GM12874 (cell line): ENCODE data around the gene MARCHF5.

Experiments used
- TF ChIP-seq, protein P1 (sequence below): IDR thresholded peaks from 2 replicates; pipeline ENCODE4 v1.5.1; 2011; ENCODE audit warnings: low read depth, mild to moderate bottlenecking, control low read depth, low read length, moderate library complexity; ENCODE audit not compliant: insufficient read depth

MARCHF5 gene

DNA sequence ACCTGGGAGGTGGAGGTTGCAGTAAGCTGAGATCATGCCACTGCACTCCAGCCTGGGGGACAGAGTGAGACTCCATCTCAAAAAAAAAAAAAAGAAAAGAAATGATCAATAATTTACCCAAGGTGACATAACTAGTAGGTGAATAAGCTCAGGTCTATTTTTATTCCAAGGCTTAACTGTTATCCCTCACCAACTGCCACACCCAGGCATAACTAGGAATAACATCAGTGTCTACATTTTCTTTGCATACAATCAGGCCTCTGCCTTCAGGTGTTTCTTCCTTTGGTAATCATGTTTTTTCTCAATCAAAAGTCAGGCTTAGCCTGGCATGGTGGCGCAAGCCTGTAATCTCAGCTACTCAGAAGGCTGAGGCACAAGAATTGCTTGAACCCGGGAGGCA, 26.7 kb upstream of the MARCHF5 start:
- TF ChIP-seq, protein P1, sequence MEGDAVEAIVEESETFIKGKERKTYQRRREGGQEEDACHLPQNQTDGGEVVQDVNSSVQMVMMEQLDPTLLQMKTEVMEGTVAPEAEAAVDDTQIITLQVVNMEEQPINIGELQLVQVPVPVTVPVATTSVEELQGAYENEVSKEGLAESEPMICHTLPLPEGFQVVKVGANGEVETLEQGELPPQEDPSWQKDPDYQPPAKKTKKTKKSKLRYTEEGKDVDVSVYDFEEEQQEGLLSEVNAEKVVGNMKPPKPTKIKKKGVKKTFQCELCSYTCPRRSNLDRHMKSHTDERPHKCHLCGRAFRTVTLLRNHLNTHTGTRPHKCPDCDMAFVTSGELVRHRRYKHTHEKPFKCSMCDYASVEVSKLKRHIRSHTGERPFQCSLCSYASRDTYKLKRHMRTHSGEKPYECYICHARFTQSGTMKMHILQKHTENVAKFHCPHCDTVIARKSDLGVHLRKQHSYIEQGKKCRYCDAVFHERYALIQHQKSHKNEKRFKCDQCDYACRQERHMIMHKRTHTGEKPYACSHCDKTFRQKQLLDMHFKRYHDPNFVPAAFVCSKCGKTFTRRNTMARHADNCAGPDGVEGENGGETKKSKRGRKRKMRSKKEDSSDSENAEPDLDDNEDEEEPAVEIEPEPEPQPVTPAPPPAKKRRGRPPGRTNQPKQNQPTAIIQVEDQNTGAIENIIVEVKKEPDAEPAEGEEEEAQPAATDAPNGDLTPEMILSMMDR = no peak

DNA sequence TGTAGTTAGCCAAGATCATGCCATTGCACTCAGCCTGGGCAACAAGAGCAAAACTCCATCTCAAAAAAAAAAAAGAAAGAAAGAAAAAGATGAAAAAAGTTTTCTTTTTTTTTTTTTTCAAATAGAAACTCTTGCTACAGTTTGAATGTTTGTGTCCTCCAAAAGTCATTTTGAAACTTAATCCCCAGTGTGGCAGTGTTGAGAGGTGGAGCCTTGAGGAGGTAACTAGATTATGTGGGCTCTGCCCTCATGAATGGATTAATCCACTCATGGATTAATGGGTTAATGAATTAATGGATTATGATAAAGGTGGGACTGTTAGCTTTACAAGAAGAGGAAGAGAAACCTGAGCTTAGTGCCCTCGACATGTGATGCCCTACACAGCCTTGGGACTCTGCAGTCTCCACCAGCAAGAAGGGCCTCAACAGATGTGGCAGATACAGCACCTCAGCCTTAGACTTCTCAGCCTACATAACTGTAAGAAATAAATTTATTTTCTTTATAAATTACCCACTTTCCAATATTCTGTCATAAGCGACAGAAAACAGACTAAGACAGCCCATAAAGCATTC, 25.2 kb upstream of the MARCHF5 start:
- TF ChIP-seq, protein P1 = no peak

- TF ChIP-seq, protein P1 = no peak
Measured at GRCh38 chr10:92267343-92267742, 23.6 kb upstream of the MARCHF5 start.

- TF ChIP-seq, protein P1 = no peak
Measured at GRCh38 chr10:92268748-92269147, 22.2 kb upstream of the MARCHF5 start.

DNA sequence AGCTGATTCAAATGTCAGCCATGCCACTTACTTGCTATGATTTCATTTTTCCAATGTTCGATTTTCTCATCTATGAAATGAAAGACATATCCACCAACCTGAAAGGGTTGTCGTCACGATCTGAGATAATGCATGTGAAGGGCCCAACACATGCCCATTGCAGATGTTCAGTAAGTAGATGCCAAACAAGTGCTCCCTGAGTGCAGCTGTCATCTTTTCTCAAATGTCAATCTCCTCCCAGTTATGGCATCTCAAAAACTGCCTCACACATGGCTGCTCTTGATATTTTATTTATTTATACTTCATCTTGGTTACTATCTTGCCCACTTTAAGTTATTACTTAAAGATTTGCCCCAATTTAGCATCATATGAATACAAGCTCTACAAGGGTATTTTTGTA, 16.9 kb upstream of the MARCHF5 start:
- TF ChIP-seq, protein P1 = no peak

- TF ChIP-seq, protein P1 = no peak
Measured at GRCh38 chr10:92278996-92279696, 11.8 kb upstream of the MARCHF5 start.

DNA sequence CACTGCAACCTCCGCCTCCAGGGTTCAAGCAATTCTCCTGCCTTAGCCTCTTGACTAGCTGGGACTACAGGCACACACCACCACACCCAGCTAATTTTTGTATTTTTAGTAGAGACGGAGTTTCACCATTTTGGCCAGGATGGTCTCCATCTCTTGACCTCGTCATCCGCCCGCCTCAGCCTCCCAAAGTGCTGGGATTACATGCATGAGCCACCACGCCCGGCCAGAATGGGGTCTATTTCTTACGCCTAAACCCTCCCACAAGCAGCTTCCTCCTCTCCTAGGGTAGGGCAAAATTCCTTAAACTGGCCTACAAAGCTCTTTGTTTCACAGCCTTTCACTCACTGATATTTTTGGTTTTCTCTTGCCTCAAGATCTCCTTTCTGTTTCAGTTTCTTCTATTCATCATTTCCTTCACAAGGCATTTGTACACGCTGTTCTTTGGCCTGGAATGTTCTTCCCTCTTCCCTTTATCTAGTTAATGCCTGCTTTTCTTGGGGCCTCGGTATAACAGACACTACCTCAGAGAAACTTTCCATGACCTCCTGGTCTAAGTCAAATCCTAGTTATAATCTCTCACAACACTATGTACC, 6.8 kb upstream of the MARCHF5 start:
- TF ChIP-seq, protein P1 = no peak
